Sigmoid colon (tissue), 7 donors: Measurements from ENCODE around the gene CFTR. TPM values are rescaled to one million over a fixed set of nuclear protein-coding genes. Genes with fewer than 3 reads are reported as not detected.

Source experiments
- DNase-seq: peaks from one replicate; pipeline ENCODE4 v3.0.0-alpha.2; 2019
- H3K27ac ChIP-seq, 4 donors: fragments of 200-600 bp; sonication (generic); one replicate each; pipeline ENCODE4 v1.5.1; 2016 to 2019; ENCODE audit warnings: mild to moderate bottlenecking in 1 of 4
- H3K27me3 ChIP-seq, 3 donors: fragments of 200-600 bp; sonication (generic); one replicate each; pipeline ENCODE4 v1.5.1; 2019; ENCODE audit warnings: mild to moderate bottlenecking in 1 of 3
- H3K36me3 ChIP-seq, 4 donors: fragments of 200-600 bp; sonication (generic); one replicate each; pipeline ENCODE4 v1.5.1; 2016 to 2019
- H3K4me1 ChIP-seq, 4 donors: fragments of 200-600 bp; sonication (generic); one replicate each; pipeline ENCODE4 v1.5.1; 2017 to 2019
- H3K4me3 ChIP-seq, 4 donors: fragments of 200-600 bp; sonication (generic); one replicate each; pipeline ENCODE4 v1.5.1; 2017 to 2019; ENCODE audit warnings: mild to moderate bottlenecking in 2 of 4, moderate library complexity in 1 of 4
- H3K9me3 ChIP-seq, 4 donors: fragments of 200-600 bp in 3 of 4; sonication (generic) in 3 of 4; one replicate each; pipeline versions ENCODE4 v1.5.1 to v1.6.1; 2013 to 2019
- EP300 ChIP-seq, 4 donors: sonication (generic); formaldehyde crosslinking; IDR thresholded peaks; one replicate each; pipeline ENCODE4 v1.6.1; 2017; ENCODE audit warnings: antibody characterized with exemption in 4 of 4
- POLR2A ChIP-seq, 2 donors: fragments of 450-650 bp; IDR thresholded peaks; one replicate each; pipeline ENCODE4 v1.6.1; 2016; ENCODE audit warnings: antibody characterized with exemption in 2 of 2, mild to moderate bottlenecking in 2 of 2, moderate library complexity in 2 of 2
- POLR2AphosphoS5 ChIP-seq, 4 donors: sonication (generic); formaldehyde crosslinking; IDR thresholded peaks; one replicate each; pipeline ENCODE4 v1.6.1; 2017; ENCODE audit warnings: antibody characterized with exemption in 4 of 4
- WGBS, 2 donors: extraction: QIAGEN DNeasy Blood & Tissue Kit; methylation state at CpG; one replicate each; pipeline ENCODE4 v1.1.7; 2013; 5-methylcytosine and 5-hydroxymethylcytosine counted together
- intact Hi-C: fragments of 100-400 bp; cut with DNase I; formaldehyde crosslinking; loops from one replicate; pipeline ENCODE4 v1.15.1; 2023
- polyA plus RNA-seq, 3 donors: library from polyadenylated mRNA; stranded (reverse); fragments of 200-250 nt; gene quantifications; one replicate each; pipeline ENCODE4 v1.2.3, GENCODE V29; 2013
- small RNA-seq, 3 donors: library from RNA; depleted of rRNA; stranded (forward); fragments of <200 nt; gene quantifications; one replicate each; pipeline ENCODE3, GENCODE V24; 2016
- total RNA-seq, 4 donors: library from RNA; depleted of rRNA; stranded (reverse); fragments of >200 nt; gene quantifications; one replicate each; pipeline ENCODE4 v1.1.0, GENCODE V29; 2016
- TF ChIP-seq, protein P1 (sequence below), 4 experiments: fragments of 450-650 bp in 3 of 4; fragments of 200-600 bp in 1 of 4; IDR thresholded peaks; one replicate each; pipeline ENCODE4 v1.5.1; 2016 to 2019; ENCODE audit warnings: antibody characterized with exemption in 4 of 4, mild to moderate bottlenecking in 3 of 4, moderate library complexity in 2 of 4
- donor health status: healthy with polysubstance abuse.
- donor health status: Bipolar disorder and iron deficiency.
- donor health status: healthy.

The CFTR gene
- total and polyA plus RNA-seq, 7 donors = under 0.01 to 39.9 (median 3.4) TPM; not detected in 1

DNA sequence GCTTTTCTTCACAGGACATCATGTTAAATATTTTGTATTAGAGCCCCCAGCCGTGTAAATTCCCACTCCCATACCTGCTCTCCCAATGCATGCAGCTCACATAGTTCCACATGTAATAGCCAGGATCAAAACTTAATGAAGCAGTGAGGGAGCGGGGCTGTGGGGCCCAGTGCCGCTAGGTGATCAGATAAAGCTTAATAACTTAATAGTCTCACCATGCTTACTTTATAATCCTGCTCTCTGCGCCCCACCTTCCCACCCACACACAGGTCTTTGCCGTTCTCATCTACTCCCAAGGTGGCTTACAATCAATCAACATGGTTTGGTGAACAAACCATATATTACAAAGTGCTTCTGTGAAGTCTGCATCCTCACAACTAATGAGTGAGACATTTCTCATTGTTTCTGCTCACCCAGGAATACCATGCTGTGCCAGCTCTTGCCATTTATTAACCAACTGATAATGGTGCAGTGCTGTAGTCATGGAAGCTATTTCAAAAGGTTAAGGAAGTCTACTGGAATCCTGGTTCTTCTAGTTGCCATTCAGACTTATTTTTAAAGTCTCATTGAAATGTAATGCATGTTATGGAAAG is 237.0 kb downstream of the CFTR start:
- no peak for DNase-seq
- Histone ChIP-seq H3K27ac (no peak overlapping the region), H3K9me3 (no peaks in the 10 kb centered on the region), H3K4me3 (no peak overlapping the region), H3K27me3 (no peaks in the 10 kb centered on the region), H3K36me3 (peaks cover 0 to 10% (median 0%) of the 10 kb centered on the region in 4 donors), H3K4me1 (no peaks in the 10 kb centered on the region)
- intact Hi-C loops = loop anchor here (10.0 kb wide), 1 partner anchor 262 kb away; no protein-coding TSS in a partner anchor
- TF ChIP-seq POLR2AphosphoS5 (IDR thresholded peaks at IDR 0.05) (no peak), EP300 (IDR thresholded peaks at IDR 0.05) (no peak), POLR2A (IDR thresholded peaks at IDR 0.05) (no peak)
- TF ChIP-seq, protein P1, sequence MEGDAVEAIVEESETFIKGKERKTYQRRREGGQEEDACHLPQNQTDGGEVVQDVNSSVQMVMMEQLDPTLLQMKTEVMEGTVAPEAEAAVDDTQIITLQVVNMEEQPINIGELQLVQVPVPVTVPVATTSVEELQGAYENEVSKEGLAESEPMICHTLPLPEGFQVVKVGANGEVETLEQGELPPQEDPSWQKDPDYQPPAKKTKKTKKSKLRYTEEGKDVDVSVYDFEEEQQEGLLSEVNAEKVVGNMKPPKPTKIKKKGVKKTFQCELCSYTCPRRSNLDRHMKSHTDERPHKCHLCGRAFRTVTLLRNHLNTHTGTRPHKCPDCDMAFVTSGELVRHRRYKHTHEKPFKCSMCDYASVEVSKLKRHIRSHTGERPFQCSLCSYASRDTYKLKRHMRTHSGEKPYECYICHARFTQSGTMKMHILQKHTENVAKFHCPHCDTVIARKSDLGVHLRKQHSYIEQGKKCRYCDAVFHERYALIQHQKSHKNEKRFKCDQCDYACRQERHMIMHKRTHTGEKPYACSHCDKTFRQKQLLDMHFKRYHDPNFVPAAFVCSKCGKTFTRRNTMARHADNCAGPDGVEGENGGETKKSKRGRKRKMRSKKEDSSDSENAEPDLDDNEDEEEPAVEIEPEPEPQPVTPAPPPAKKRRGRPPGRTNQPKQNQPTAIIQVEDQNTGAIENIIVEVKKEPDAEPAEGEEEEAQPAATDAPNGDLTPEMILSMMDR (IDR thresholded peaks at IDR 0.05) = no peak
- 37 to 69% methylated on average over 5 of the region's 5 CpGs for WGBS, 2 donors

DNA sequence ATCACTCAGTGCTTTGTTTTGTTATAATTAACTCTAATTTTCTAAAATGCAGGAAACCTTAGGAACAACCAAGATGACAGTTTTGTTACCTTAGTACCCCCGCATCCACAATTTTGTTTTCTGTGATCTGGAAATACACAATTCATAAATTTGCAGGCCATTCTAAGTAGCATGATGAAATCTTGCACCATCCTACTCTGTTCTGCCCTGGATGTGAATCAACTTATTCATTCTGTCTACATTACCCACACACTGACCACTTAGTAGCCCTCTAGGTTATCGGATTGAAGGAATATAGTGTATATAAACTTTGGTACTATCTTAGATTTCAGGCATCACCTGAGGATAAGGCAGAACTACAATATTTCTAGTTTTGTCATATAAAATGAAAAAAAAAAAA is 237.5 kb downstream of the CFTR start:
- TF ChIP-seq POLR2A (IDR thresholded peaks at IDR 0.05) = no peak
- no peak for TF ChIP-seq POLR2AphosphoS5 (IDR thresholded peaks at IDR 0.05)
- TF ChIP-seq, protein P1 (IDR thresholded peaks at IDR 0.05) = no peak
- TF ChIP-seq EP300 (IDR thresholded peaks at IDR 0.05) = no peak
- DNase-seq = no peak
- H3K9me3 ChIP-seq = no peaks in the 10 kb centered on the region
- H3K36me3 ChIP-seq = peaks cover 0 to 10% (median 0%) of the 10 kb centered on the region in 4 donors
- H3K4me1 ChIP-seq = no peaks in the 10 kb centered on the region
- 94 to 97% methylated on average over 2 of the region's 2 CpGs for WGBS, 2 donors
- no peak overlapping the region for H3K27ac ChIP-seq
- H3K4me3 ChIP-seq = no peak overlapping the region
- intact Hi-C loops = loop anchor here (10.0 kb wide), 1 partner anchor 263 kb away; no protein-coding TSS in a partner anchor
- no peaks in the 10 kb centered on the region for H3K27me3 ChIP-seq

Small RNA genes within 50 kb of the gene (small RNA-seq; reads per million reads assigned to genes)
- 0 reads per million in 3 donors for gene AC000111.1
- 0 reads per million in 3 donors for gene AC000111.2

Other genes with a start within 250 kb of the CFTR start
- gene WNT2, start 157.0 kb upstream of the CFTR start, total RNA-seq = 1 to 10 TPM in 1 of 4 donors, under 1 TPM in 2, not detected in 1; under 0.01 to 2.8 (median 0.27) TPM
- under 1 TPM in 1 of 3 donors, not detected in 2; 0.04 TPM for gene WNT2, start 157.0 kb upstream of the CFTR start, polyA plus RNA-seq
- gene ASZ1, start 52.5 kb upstream of the CFTR start, total RNA-seq = not detected
- not detected for gene ASZ1, start 52.5 kb upstream of the CFTR start, polyA plus RNA-seq